Liver (tissue), 9 donors: ENCODE results near the gene NEAT1. TPM values are rescaled to one million over a fixed set of nuclear protein-coding genes. Genes with fewer than 3 reads are reported as not detected.

Experiments
- DNase-seq: peaks from one replicate; pipeline ENCODE4 v3.0.0-alpha.2; 2017; ENCODE audit warnings: low spot score
- H3K27ac ChIP-seq, 2 donors: one replicate each; pipeline ENCODE4 v1.7.0; 2013; ENCODE audit warnings: inconsistent platforms in 2 of 2, low read length in 2 of 2, control low read depth in 1 of 2, low read depth in 1 of 2, mild to moderate bottlenecking in 1 of 2
- H3K27me3 ChIP-seq, 4 donors: one replicate each; pipeline versions ENCODE4 v1.6.1 to v1.7.0; 2013; ENCODE audit warnings: low read length in 3 of 4, inconsistent platforms in 1 of 4, mild to moderate bottlenecking in 1 of 4, moderate library complexity in 1 of 4; ENCODE audit not compliant: control insufficient read depth in 4 of 4, insufficient read depth in 4 of 4
- H3K36me3 ChIP-seq, 4 donors: one replicate each; pipeline versions ENCODE4 v1.6.1 to v1.7.0; 2013; ENCODE audit warnings: low read length in 3 of 4, mild to moderate bottlenecking in 3 of 4, low read depth in 1 of 4, moderate library complexity in 1 of 4; ENCODE audit not compliant: control insufficient read depth in 4 of 4, insufficient read depth in 3 of 4
- H3K4me1 ChIP-seq, 4 donors: one replicate each; pipeline versions ENCODE4 v1.6.1 to v1.7.0; 2013; ENCODE audit warnings: low read length in 3 of 4, mild to moderate bottlenecking in 3 of 4, moderate library complexity in 1 of 4; ENCODE audit not compliant: control insufficient read depth in 4 of 4, insufficient read depth in 4 of 4
- H3K4me3 ChIP-seq, 3 donors: one replicate each; pipeline versions ENCODE4 v1.6.1 to v1.7.0; 2013; ENCODE audit warnings: low read length in 3 of 3, control low read depth in 1 of 3, low read depth in 1 of 3, mild to moderate bottlenecking in 1 of 3
- H3K9ac ChIP-seq, 2 donors: one replicate each; pipeline ENCODE4 v1.7.0; 2013; ENCODE audit warnings: low read length in 2 of 2, mild to moderate bottlenecking in 2 of 2, moderate library complexity in 2 of 2, control low read depth in 1 of 2, low read depth in 1 of 2
- H3K9me3 ChIP-seq, 4 donors: one replicate each; pipeline versions ENCODE4 v1.6.1 to v1.7.0; 2013; ENCODE audit warnings: low read length in 3 of 4; ENCODE audit not compliant: control insufficient read depth in 4 of 4
- EGR1 ChIP-seq, 2 donors: IDR thresholded peaks; 2 replicates each; pipeline ENCODE4 v1.6.1; 2016 to 2018; ENCODE audit warnings: antibody characterized with exemption in 2 of 2, low read depth in 2 of 2
- FOXA2 ChIP-seq: IDR thresholded peaks from 2 replicates; pipeline ENCODE4 v1.6.1; 2016; ENCODE audit warnings: antibody characterized with exemption
- GABPA ChIP-seq, 2 donors: IDR thresholded peaks in 1 of 2; conservative IDR thresholded peaks in 1 of 2; 2 replicates each; pipeline ENCODE4 v1.6.1; 2016; ENCODE audit warnings: antibody characterized with exemption in 2 of 2, mild to moderate bottlenecking in 1 of 2, moderate library complexity in 1 of 2
- HNF4A ChIP-seq, 2 donors: conservative IDR thresholded peaks; 2 replicates each; pipeline ENCODE4 v1.6.1; 2016; ENCODE audit warnings: antibody characterized with exemption in 2 of 2, mild to moderate bottlenecking in 2 of 2
- HNF4G ChIP-seq: IDR thresholded peaks from 2 replicates; pipeline ENCODE4 v1.6.1; 2016; ENCODE audit warnings: antibody characterized with exemption
- RXRA ChIP-seq, 2 donors: IDR thresholded peaks; 2 replicates each; pipeline ENCODE4 v1.6.1; 2017 to 2018; ENCODE audit warnings: antibody characterized with exemption in 2 of 2, mild to moderate bottlenecking in 1 of 2
- SP1 ChIP-seq: IDR thresholded peaks from 2 replicates; pipeline ENCODE4 v1.6.1; 2018; ENCODE audit warnings: antibody characterized with exemption, mild to moderate bottlenecking
- TAF1 ChIP-seq: conservative IDR thresholded peaks from 2 replicates; pipeline ENCODE4 v1.6.1; 2016; ENCODE audit warnings: antibody characterized with exemption, mild to moderate bottlenecking
- YY1 ChIP-seq: IDR thresholded peaks from 2 replicates; pipeline ENCODE4 v1.6.1; 2016; ENCODE audit warnings: antibody characterized with exemption, mild to moderate bottlenecking
- WGBS: extraction: QIAGEN DNeasy Blood & Tissue Kit; methylation state at CpG from one replicate; pipeline ENCODE4 v1.1.7; 2013; 5-methylcytosine and 5-hydroxymethylcytosine counted together
- polyA plus RNA-seq, 2 donors: library from polyadenylated mRNA; stranded (reverse) in 1 of 2; unstranded in 1 of 2; fragments of 200-250 nt in 1 of 2; fragments of >200 nt in 1 of 2; fragmentation: Nextera tagmentation in 1 of 2; extraction: Ambion mirVana in 1 of 2; gene quantifications; one replicate each; pipeline versions ENCODE4 v1.2.1 to v1.2.3, GENCODE V29; 2013 to 2015
- total RNA-seq, 2 donors: library from RNA; depleted of rRNA; stranded (reverse); fragments of >200 nt; gene quantifications; one replicate each; pipeline ENCODE4 v1.2.3, GENCODE V29; 2014
- TF ChIP-seq, protein P1 (sequence below): IDR thresholded peaks from 2 replicates; pipeline ENCODE4 v1.6.1; 2016; ENCODE audit warnings: antibody characterized with exemption
- TF ChIP-seq, protein P2 (sequence below): IDR thresholded peaks from 2 replicates; pipeline ENCODE4 v1.6.1; 2016; ENCODE audit warnings: antibody characterized with exemption, mild to moderate bottlenecking
- donor health status: healthy.
- donor health status: healthy.
- donor health status: healthy.
- donor health status: healthy.
- donor health status: healthy.

NEAT1 gene
- total and polyA plus RNA-seq, 4 donors = 29.6 to 1,968 (median 80.8) TPM

DNA sequence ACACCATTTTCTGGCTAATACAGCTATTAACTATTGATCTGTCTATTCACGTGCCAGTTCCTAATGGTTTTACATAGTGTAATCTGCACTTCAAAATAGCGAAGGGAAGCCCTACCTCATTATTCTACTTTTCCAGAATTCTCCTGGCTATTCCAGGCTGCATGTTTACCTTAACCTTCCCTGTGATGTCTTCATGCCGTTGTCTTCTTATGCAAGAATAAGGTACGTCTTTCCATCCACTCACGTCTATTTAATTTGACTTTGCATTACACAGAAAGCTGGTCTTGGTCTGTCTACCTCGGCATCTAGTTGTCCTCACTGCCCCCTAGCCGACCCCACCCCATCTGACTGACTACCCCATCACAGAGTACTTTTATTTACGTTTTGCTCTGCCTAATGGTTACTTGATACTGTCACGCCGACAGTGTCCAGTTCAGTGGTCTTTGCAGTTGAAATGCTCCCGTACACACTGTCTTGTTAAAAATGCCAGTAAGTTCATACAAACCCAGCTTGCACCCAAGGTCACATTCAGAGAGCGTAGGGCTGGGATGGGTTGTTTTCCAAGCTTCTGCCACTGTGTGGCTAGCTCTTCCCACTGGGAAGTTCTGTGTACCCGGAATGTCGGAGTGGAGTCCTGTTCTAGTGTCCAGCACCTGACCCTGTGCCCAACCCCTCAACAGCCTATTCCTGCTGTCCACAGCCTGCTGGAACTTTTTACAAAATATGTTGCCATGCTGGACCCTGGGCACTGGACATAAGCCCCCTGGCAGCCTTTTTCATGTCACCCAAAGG lies 15.0 kb downstream of the NEAT1 start:
- H3K36me3 ChIP-seq = peaks cover 3 to 29% (median 12%) of the 10 kb centered on the region in 4 donors
- peak; percentile 32 for DNase-seq
- H3K27ac ChIP-seq = peak overlapping the region; percentile 73 to 75
- no peak overlapping the region for H3K4me3 ChIP-seq
- peaks cover 0 to 40% (median 18%) of the 10 kb centered on the region in 4 donors for H3K4me1 ChIP-seq
- H3K9ac ChIP-seq = no peak overlapping the region
- 39% methylated on average over 14 of the region's 14 CpGs for WGBS
- H3K9me3 ChIP-seq = no peaks in the 10 kb centered on the region
- peak; percentile 48 to 53 for TF ChIP-seq RXRA (IDR thresholded peaks at IDR 0.05)
- no peak for TF ChIP-seq HNF4G
- peak; percentile 55 for TF ChIP-seq FOXA2
- no peak for TF ChIP-seq GABPA (IDR thresholded peaks at IDR 0.05 in 1 of 2, conservative IDR thresholded peaks at IDR 0.05 in 1 of 2)
- TF ChIP-seq HNF4A (conservative IDR thresholded peaks at IDR 0.05) = no peak
- TF ChIP-seq, protein P1, sequence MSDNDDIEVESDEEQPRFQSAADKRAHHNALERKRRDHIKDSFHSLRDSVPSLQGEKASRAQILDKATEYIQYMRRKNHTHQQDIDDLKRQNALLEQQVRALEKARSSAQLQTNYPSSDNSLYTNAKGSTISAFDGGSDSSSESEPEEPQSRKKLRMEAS = peak; percentile 8
- TF ChIP-seq, protein P2, sequence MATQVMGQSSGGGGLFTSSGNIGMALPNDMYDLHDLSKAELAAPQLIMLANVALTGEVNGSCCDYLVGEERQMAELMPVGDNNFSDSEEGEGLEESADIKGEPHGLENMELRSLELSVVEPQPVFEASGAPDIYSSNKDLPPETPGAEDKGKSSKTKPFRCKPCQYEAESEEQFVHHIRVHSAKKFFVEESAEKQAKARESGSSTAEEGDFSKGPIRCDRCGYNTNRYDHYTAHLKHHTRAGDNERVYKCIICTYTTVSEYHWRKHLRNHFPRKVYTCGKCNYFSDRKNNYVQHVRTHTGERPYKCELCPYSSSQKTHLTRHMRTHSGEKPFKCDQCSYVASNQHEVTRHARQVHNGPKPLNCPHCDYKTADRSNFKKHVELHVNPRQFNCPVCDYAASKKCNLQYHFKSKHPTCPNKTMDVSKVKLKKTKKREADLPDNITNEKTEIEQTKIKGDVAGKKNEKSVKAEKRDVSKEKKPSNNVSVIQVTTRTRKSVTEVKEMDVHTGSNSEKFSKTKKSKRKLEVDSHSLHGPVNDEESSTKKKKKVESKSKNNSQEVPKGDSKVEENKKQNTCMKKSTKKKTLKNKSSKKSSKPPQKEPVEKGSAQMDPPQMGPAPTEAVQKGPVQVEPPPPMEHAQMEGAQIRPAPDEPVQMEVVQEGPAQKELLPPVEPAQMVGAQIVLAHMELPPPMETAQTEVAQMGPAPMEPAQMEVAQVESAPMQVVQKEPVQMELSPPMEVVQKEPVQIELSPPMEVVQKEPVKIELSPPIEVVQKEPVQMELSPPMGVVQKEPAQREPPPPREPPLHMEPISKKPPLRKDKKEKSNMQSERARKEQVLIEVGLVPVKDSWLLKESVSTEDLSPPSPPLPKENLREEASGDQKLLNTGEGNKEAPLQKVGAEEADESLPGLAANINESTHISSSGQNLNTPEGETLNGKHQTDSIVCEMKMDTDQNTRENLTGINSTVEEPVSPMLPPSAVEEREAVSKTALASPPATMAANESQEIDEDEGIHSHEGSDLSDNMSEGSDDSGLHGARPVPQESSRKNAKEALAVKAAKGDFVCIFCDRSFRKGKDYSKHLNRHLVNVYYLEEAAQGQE = peak; percentile 18
- peak in 1 of 2 donors; percentile 5 for TF ChIP-seq EGR1 (IDR thresholded peaks at IDR 0.05; ENCODE audit: low read depth in 2 of 2)
- TF ChIP-seq SP1 = peak; percentile 28
- no peaks in the 10 kb centered on the region for H3K27me3 ChIP-seq

DNA sequence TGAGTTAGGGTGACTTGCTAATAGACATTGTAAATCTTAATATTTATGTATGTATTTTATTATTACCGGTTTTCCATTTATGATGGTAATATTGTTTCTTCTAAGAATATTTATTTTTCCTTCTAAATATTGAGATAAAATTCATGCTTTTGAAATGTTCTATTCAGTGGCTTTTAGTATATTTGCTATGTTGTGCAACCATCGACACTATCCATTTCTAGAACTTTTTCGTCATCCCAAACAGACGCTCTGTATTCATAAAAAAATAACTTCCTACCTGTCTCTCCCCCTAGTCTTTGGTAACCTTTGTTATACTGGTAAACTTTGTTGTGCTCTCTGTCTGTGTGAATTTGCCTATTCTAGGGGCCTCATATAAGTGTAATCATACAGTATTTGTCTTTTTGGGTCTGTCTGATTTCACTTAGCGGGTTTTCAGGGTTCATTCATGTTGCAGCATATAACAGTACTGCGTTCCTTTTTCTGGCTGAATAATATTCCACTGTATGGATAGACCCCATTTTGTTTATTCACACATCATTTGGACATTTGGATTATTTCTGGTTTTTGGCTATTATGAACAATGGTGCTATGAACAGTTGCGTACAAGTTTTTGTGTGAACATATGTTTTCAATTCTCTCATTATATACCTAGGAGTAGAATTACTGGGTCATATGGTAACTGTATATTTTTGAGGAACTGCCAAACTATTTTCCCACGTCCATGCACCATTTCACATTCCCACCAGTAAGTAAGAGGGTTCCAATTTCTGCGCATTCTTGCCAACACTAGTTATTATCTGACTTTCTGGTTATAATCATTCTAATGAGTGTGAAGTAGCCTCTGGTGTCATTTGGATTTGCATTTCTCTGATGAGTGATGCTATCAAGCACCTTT lies 15.9 kb downstream of the NEAT1 start:
- Histone ChIP-seq H3K27ac (peak overlapping the region; percentile 52 to 73), H3K9ac (no peak overlapping the region), H3K9me3 (no peaks in the 10 kb centered on the region), H3K27me3 (no peaks in the 10 kb centered on the region), H3K4me1 (peaks cover 0 to 34% (median 16%) of the 10 kb centered on the region in 4 donors), H3K4me3 (no peak overlapping the region), H3K36me3 (peaks cover 3 to 27% (median 12%) of the 10 kb centered on the region in 4 donors)
- no peak for TF ChIP-seq TAF1
- TF ChIP-seq YY1 = peak; percentile 38
- TF ChIP-seq FOXA2 = no peak
- TF ChIP-seq SP1 = peak; percentile 9
- TF ChIP-seq, protein P2 = peak; percentile 1
- TF ChIP-seq HNF4A (conservative IDR thresholded peaks at IDR 0.05) = peak in 1 of 2 donors; percentile 4
- 59% methylated on average over 9 of the region's 9 CpGs for WGBS
- DNase-seq = no peak
